Parathyroid adenoma (tissue), 2 donors: Measurements from ENCODE around the gene ANKRD44.

Source experiments
- H2AFZ ChIP-seq: fragments of 300-600 bp; sonication (generic); one replicate; pipeline ENCODE4 v1.7.0; 2017; ENCODE audit warnings: antibody characterized with exemption, mild to moderate bottlenecking
- H3K27ac ChIP-seq: fragments of 300-600 bp; sonication (generic); one replicate; pipeline ENCODE4 v1.7.0; 2017
- H3K27me3 ChIP-seq: fragments of 300-600 bp; sonication (generic); one replicate; pipeline ENCODE4 v1.7.0; 2017; ENCODE audit warnings: low read length; ENCODE audit not compliant: control insufficient read depth, insufficient read depth
- H3K36me3 ChIP-seq: fragments of 300-600 bp; sonication (generic); one replicate; pipeline ENCODE4 v1.7.0; 2017; ENCODE audit warnings: low read length; ENCODE audit not compliant: control insufficient read depth, insufficient read depth
- H3K4me1 ChIP-seq: fragments of 300-600 bp; sonication (generic); one replicate; pipeline ENCODE4 v1.7.0; 2017; ENCODE audit warnings: control low read depth
- H3K4me2 ChIP-seq: fragments of 300-600 bp; sonication (generic); one replicate; pipeline ENCODE4 v1.7.0; 2017; ENCODE audit warnings: low read length
- H3K4me3 ChIP-seq: fragments of 300-600 bp; sonication (generic); one replicate; pipeline ENCODE4 v1.7.0; 2017; ENCODE audit warnings: low read depth, low read length
- H3K79me2 ChIP-seq: fragments of 300-600 bp; sonication (generic); one replicate; pipeline ENCODE4 v1.7.0; 2017; ENCODE audit warnings: control low read depth
- H3K9ac ChIP-seq: fragments of 300-600 bp; sonication (generic); one replicate; pipeline ENCODE4 v1.7.0; 2017; ENCODE audit warnings: mild to moderate bottlenecking
- H3K9me3 ChIP-seq: fragments of 300-600 bp; sonication (generic); one replicate; pipeline ENCODE4 v1.7.0; 2017; ENCODE audit warnings: low read length; ENCODE audit not compliant: control insufficient read depth
- TF ChIP-seq, protein P1 (sequence below): fragments of 300-600 bp; sonication (generic); IDR thresholded peaks from one replicate; pipeline ENCODE4 v1.7.0; 2017; ENCODE audit warnings: antibody characterized with exemption, mild to moderate bottlenecking
- donor health status: primary hyperparathyroidism.

The ANKRD44 gene

DNA sequence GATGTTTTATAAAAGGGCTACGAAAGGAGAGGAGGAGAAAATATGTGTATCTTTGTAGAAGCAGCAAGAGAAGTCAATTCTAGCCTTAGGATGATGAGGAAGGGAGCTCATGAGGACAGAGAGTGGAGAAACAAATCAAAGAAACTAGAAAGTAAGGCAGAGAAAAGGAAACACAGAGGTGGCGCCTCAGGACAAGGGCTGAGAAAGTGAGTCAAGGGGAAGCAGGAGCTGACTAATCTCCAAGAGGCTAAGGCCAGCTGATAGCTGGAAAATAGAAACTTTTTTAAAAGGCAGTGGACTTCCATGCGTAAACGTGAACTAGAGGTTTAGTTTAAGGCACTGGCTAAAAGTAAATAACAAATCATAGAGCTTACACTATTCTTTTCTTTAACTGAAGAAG, 173.3 kb downstream of the ANKRD44 start:
- TF ChIP-seq, protein P1, sequence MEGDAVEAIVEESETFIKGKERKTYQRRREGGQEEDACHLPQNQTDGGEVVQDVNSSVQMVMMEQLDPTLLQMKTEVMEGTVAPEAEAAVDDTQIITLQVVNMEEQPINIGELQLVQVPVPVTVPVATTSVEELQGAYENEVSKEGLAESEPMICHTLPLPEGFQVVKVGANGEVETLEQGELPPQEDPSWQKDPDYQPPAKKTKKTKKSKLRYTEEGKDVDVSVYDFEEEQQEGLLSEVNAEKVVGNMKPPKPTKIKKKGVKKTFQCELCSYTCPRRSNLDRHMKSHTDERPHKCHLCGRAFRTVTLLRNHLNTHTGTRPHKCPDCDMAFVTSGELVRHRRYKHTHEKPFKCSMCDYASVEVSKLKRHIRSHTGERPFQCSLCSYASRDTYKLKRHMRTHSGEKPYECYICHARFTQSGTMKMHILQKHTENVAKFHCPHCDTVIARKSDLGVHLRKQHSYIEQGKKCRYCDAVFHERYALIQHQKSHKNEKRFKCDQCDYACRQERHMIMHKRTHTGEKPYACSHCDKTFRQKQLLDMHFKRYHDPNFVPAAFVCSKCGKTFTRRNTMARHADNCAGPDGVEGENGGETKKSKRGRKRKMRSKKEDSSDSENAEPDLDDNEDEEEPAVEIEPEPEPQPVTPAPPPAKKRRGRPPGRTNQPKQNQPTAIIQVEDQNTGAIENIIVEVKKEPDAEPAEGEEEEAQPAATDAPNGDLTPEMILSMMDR = no peak
- no peaks in the 10 kb centered on the region for H3K79me2 ChIP-seq
- H3K9ac ChIP-seq = no peak overlapping the region
- H3K4me1 ChIP-seq = no peaks in the 10 kb centered on the region
- no peak overlapping the region for H3K4me2 ChIP-seq
- H3K27ac ChIP-seq = no peak overlapping the region
- H2AFZ ChIP-seq = no peak overlapping the region
- H3K27me3 ChIP-seq = no peaks in the 10 kb centered on the region
- no peak overlapping the region for H3K4me3 ChIP-seq
- H3K36me3 ChIP-seq = no peaks in the 10 kb centered on the region
- H3K9me3 ChIP-seq = no peaks in the 10 kb centered on the region

DNA sequence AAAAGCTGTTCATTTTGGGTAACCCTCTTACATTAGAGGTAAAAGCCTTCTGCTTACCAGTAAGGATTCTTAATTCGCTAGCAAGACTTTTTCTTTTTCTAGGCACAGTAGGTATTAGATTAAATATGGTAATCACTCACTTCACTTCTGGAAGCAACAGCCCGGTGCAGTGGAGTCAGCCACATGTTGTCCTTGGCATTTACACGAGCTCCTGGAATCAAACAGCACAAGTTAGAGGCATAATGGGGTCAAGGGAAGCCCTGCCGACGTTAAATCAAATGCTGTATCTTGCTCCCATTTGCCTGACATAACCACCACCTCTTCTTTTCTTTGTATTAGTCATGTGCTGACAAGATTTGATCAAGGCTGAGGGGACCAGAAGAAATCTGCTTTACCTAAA, 174.1 kb downstream of the ANKRD44 start:
- H2AFZ ChIP-seq = no peak overlapping the region

DNA sequence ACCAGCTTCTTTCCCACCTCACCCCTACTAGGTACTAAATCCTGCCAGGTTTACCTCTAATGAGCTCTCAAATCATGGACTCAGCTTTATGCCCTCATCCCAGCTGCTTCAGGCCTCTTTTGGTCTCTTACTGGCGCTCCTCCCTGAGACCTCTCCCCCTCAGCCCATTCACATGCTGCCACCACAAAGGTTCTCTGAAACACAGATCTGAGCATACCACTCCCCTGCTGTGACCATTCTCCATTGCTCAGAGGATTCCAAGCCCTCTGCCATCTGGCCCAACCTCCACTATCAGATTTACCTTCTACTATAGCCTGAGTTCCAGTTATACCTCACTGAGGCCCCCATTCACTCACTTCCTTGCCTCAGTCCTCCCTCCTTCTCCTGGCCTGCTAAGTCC, 174.8 kb downstream of the ANKRD44 start:
- no peak overlapping the region for H3K9ac ChIP-seq
- H3K9me3 ChIP-seq = no peaks in the 10 kb centered on the region
- no peaks in the 10 kb centered on the region for H3K4me1 ChIP-seq
- H3K4me3 ChIP-seq = no peak overlapping the region
- TF ChIP-seq, protein P1 = no peak
- no peaks in the 10 kb centered on the region for H3K79me2 ChIP-seq
- H3K4me2 ChIP-seq = no peak overlapping the region
- H2AFZ ChIP-seq = no peak overlapping the region
- no peaks in the 10 kb centered on the region for H3K27me3 ChIP-seq
- no peaks in the 10 kb centered on the region for H3K36me3 ChIP-seq
- H3K27ac ChIP-seq = no peak overlapping the region

More for the DNA sequence above, 174.1 kb downstream of the ANKRD44 start:
- Histone ChIP-seq H3K79me2 (no peaks in the 10 kb centered on the region), H3K36me3 (no peaks in the 10 kb centered on the region), H3K4me1 (no peaks in the 10 kb centered on the region), H3K27me3 (no peaks in the 10 kb centered on the region), H3K9me3 (no peaks in the 10 kb centered on the region), H3K4me3 (no peak overlapping the region), H3K4me2 (no peak overlapping the region), H3K9ac (no peak overlapping the region), H3K27ac (no peak overlapping the region)
- TF ChIP-seq, protein P1 = no peak

DNA sequence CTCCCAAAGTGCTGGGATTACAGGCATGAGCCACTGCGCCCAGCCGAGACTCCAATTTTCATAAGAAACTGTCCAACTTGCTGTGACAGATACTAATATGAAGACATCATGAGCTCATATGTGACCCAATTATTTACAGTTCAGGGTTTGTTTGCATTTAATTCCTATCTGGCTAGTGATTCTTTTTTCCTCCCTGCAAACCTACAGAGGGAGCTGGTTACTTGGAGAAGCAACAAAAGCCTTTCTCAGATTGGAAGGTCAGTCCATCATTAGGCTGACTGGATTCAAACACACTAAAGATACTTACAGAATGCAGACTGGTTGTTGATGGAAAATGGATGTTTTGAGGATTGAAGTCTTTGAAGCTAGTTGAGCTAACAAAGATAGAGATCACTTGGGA, 176.4 kb downstream of the ANKRD44 start:
- H3K4me2 ChIP-seq = no peak overlapping the region
- no peaks in the 10 kb centered on the region for H3K9me3 ChIP-seq
- H3K79me2 ChIP-seq = no peaks in the 10 kb centered on the region
- H3K27ac ChIP-seq = no peak overlapping the region
- H3K4me1 ChIP-seq = no peaks in the 10 kb centered on the region
- H2AFZ ChIP-seq = no peak overlapping the region
- no peak overlapping the region for H3K9ac ChIP-seq
- TF ChIP-seq, protein P1 = no peak
- no peak overlapping the region for H3K4me3 ChIP-seq
- no peaks in the 10 kb centered on the region for H3K27me3 ChIP-seq
- H3K36me3 ChIP-seq = no peaks in the 10 kb centered on the region

DNA sequence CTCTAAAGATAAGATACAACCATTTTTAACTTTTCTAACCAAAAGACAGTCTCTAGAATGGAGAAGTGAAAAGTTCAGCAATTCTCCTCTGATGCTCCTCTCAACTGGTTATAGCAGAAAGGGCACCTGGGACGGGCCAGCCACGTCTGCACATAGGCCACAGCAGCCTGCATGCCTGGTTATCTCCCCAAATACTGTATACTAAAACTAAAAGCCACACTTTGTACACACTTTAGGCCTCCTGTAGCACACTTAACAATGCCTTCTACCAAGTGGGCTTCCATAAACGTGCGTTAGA, 179.1 kb downstream of the ANKRD44 start:
- TF ChIP-seq, protein P1 = no peak

More for the DNA sequence above, 179.1 kb downstream of the ANKRD44 start:
- Histone ChIP-seq H3K27ac (no peak overlapping the region), H3K4me3 (no peak overlapping the region), H3K79me2 (no peaks in the 10 kb centered on the region), H3K36me3 (no peaks in the 10 kb centered on the region), H3K4me2 (no peak overlapping the region), H3K9ac (no peak overlapping the region), H2AFZ (no peak overlapping the region), H3K9me3 (no peaks in the 10 kb centered on the region), H3K27me3 (no peaks in the 10 kb centered on the region), H3K4me1 (no peaks in the 10 kb centered on the region)
